ENCODE results near the gene MYBPHL. TPM values are rescaled to one million over a fixed set of nuclear protein-coding genes. Genes with fewer than 3 reads are reported as not detected.

The MYBPHL gene
- total and polyA plus RNA-seq, 2 of the 13 experiments (the other 11 are each of a cell fraction or from before 2014, with no cell fraction given): 3.7 to 3.8 TPM

DNA sequence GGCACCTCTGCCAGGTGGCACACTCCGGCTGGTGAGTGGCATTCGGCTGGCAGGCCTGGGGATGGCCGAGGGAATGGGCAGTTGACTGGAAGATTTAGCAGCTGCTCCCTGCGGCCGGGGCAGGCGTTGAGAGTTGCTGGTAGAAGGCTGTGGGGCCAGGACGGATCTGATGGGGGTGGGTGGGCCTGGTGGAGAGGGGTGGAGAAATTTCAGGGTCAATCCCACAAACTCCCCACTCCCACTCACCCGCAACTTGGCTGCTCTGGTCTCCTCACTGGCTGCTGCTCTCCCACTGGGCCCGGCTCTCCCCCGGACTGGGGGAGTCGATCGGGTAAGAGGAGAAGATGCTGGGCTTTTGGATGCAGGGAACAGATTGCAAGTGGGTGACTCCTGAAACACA, 25.9 kb downstream of the MYBPHL start:
- no peak overlapping the region for H3K27ac ChIP-seq (ENCODE audit: extremely low read length, insufficient read depth, low read length)
- H4K20me1 ChIP-seq (ENCODE audit: insufficient read depth, low read length): no peaks in the 10 kb centered on the region
- POLR2A ChIA-PET: no interaction called here
- H3K79me2 ChIP-seq (ENCODE audit: insufficient read depth, low read length): peaks cover 18% of the 10 kb centered on the region
- ATAC-seq (no peak), DNase-seq (ENCODE audit: low spot score) (no peak), FAIRE-seq (no peak)
- 0 out of 2 replicates have a peak, but pooled peaks have one; percentile 1 for TF ChIP-seq HNRNPL (IDR thresholded peaks at IDR 0.05; ENCODE audit: low read depth, low read length)
- TF ChIP-seq, protein P1, sequence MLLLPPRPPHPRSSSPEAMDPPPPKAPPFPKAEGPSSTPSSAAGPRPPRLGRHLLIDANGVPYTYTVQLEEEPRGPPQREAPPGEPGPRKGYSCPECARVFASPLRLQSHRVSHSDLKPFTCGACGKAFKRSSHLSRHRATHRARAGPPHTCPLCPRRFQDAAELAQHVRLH (CRISPR knock-in tag; IDR thresholded peaks at IDR 0.05; ENCODE audit: borderline replicate concordance, low read depth): no peak
- H3K4me2 ChIP-seq (ENCODE audit: low read depth, low read length): peak overlapping the region; percentile 83
- 0 out of 2 replicates have a peak overlapping the region, but pooled peaks have one; percentile 27 for H3K9ac ChIP-seq (ENCODE audit: insufficient read depth, low read depth, low read length)
- CTCF ChIA-PET (ENCODE audit: low intra/inter-chr PET ratio, low total read pairs): no interaction called here
- H3K9me3 ChIP-seq (ENCODE audit: low read length): no peaks in the 10 kb centered on the region
- H3K4me3 ChIP-seq (replicated peaks in 1 of 3; ENCODE audit: insufficient read depth in 1 of 3, low read depth in 2 of 3, low read length in 3 of 3): no peak overlapping the region
- BruUV-seq (replicated peaks): no TSS peak
- intact Hi-C loops (cut with micrococcal nuclease; ENCODE audit: unreplicated experiment) (no loop called here), in situ Hi-C loops (cut with HindIII; ENCODE audit: extremely low pct_ligation_motif_present, low pct_unique_long_range_greater_than_20kb) (no loop called here)
- no peaks in the 10 kb centered on the region; a peak in 1 of 5 replicates for H3K27me3 ChIP-seq (ENCODE audit: control insufficient read depth in 1 of 2, insufficient read depth in 2 of 2, low read length in 2 of 2)
- over 99% methylated on average over 9 of the region's 12 CpGs for WGBS (ENCODE audit: low lambda C conversion rate)
- H2AFZ ChIP-seq (ENCODE audit: low read length): no peak overlapping the region
- peaks cover 4 to 12% of the 10 kb centered on the region in 2 experiments; a peak in 2 of 5 replicates for H3K36me3 ChIP-seq (replicated peaks in 1 of 2; ENCODE audit: control insufficient read depth in 1 of 2, insufficient read depth in 2 of 2, low read length in 2 of 2)
- peaks cover 75% of the 10 kb centered on the region for H3K4me1 ChIP-seq (ENCODE audit: insufficient read depth, low read length)

DNA sequence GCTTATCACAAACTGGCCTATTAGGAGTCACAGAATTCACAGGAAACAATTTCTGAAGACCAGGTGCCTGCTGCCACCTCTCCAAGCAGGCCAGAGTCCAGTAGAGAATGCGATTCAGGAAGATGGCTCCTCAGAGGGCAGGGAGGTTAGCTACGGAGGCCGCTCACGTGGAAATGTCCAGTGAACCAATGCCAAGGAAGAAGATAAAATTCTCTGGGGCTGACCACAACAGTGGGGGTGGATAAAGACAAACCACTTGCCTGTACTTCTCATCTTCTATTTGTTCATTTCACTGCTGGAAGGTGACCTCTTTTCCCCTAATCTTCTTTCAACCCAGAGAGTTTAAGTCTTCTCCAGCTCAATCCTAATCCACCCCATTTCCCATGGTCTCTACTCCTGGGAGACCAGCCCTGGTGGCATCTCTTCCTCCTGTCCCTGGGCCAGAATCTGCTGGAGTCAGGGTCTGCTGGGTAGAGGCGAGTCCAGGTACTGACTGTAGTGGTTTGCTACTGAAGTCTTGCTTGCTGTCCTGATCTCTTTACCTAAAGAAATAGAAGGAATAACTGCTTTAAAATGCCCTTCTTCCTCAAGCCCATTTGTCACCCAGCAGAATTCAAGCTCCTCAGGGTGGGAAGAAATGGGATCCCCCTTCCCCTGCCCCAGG, 27.1 kb downstream of the MYBPHL start:
- Histone ChIP-seq H3K79me2 (ENCODE audit: insufficient read depth, low read length) (peaks cover 18% of the 10 kb centered on the region), H3K9me3 (ENCODE audit: low read length) (no peaks in the 10 kb centered on the region), H3K27ac (ENCODE audit: extremely low read length, insufficient read depth, low read length) (no peak overlapping the region), H3K27me3 (ENCODE audit: control insufficient read depth in 1 of 2, insufficient read depth in 2 of 2, low read length in 2 of 2) (no peaks in the 10 kb centered on the region; a peak in 1 of 5 replicates), H3K9ac (ENCODE audit: insufficient read depth, low read depth, low read length) (no peak overlapping the region), H3K36me3 (replicated peaks in 1 of 2; ENCODE audit: control insufficient read depth in 1 of 2, insufficient read depth in 2 of 2, low read length in 2 of 2) (peaks cover 4 to 12% of the 10 kb centered on the region in 2 experiments; a peak in 2 of 5 replicates), H3K4me3 (replicated peaks in 1 of 3; ENCODE audit: insufficient read depth in 1 of 3, low read depth in 2 of 3, low read length in 3 of 3) (no peak overlapping the region), H2AFZ (ENCODE audit: low read length) (no peak overlapping the region), H4K20me1 (ENCODE audit: insufficient read depth, low read length) (no peaks in the 10 kb centered on the region), H3K4me1 (ENCODE audit: insufficient read depth, low read length) (peaks cover 79% of the 10 kb centered on the region), H3K4me2 (ENCODE audit: low read depth, low read length) (no peak overlapping the region)
- FAIRE-seq (no peak), ATAC-seq (no peak), DNase-seq (ENCODE audit: low spot score) (no peak)
- BruUV-seq (replicated peaks): no TSS peak
- CTCF ChIA-PET (ENCODE audit: low intra/inter-chr PET ratio, low total read pairs): no interaction called here
- TF ChIP-seq MBNL3 (CRISPR knock-in tag; conservative IDR thresholded peaks at IDR 0.05): no peak
- TF ChIP-seq ZSCAN29 (CRISPR knock-in tag; conservative IDR thresholded peaks at IDR 0.05): no peak
- no peak for TF ChIP-seq ZSCAN30 (CRISPR knock-in tag; IDR thresholded peaks at IDR 0.05)
- no peak for TF ChIP-seq RBM22 (optimal IDR thresholded peaks at IDR 0.05; ENCODE audit: low read length)
- no peak for TF ChIP-seq NFE2L2 (IDR thresholded peaks at IDR 0.05; ENCODE audit: low read length)
- TF ChIP-seq, protein P2, sequence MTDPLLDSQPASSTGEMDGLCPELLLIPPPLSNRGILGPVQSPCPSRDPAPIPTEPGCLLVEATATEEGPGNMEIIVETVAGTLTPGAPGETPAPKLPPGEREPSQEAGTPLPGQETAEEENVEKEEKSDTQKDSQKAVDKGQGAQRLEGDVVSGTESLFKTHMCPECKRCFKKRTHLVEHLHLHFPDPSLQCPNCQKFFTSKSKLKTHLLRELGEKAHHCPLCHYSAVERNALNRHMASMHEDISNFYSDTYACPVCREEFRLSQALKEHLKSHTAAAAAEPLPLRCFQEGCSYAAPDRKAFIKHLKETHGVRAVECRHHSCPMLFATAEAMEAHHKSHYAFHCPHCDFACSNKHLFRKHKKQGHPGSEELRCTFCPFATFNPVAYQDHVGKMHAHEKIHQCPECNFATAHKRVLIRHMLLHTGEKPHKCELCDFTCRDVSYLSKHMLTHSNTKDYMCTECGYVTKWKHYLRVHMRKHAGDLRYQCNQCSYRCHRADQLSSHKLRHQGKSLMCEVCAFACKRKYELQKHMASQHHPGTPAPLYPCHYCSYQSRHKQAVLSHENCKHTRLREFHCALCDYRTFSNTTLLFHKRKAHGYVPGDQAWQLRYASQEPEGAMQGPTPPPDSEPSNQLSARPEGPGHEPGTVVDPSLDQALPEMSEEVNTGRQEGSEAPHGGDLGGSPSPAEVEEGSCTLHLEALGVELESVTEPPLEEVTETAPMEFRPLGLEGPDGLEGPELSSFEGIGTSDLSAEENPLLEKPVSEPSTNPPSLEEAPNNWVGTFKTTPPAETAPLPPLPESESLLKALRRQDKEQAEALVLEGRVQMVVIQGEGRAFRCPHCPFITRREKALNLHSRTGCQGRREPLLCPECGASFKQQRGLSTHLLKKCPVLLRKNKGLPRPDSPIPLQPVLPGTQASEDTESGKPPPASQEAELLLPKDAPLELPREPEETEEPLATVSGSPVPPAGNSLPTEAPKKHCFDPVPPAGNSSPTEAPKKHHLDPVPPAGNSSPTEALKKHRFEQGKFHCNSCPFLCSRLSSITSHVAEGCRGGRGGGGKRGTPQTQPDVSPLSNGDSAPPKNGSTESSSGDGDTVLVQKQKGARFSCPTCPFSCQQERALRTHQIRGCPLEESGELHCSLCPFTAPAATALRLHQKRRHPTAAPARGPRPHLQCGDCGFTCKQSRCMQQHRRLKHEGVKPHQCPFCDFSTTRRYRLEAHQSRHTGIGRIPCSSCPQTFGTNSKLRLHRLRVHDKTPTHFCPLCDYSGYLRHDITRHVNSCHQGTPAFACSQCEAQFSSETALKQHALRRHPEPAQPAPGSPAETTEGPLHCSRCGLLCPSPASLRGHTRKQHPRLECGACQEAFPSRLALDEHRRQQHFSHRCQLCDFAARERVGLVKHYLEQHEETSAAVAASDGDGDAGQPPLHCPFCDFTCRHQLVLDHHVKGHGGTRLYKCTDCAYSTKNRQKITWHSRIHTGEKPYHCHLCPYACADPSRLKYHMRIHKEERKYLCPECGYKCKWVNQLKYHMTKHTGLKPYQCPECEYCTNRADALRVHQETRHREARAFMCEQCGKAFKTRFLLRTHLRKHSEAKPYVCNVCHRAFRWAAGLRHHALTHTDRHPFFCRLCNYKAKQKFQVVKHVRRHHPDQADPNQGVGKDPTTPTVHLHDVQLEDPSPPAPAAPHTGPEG (CRISPR knock-in tag; IDR thresholded peaks at IDR 0.05): no peak
- TF ChIP-seq ZNF616 (CRISPR knock-in tag; IDR thresholded peaks at IDR 0.05; ENCODE audit: low read depth): no peak
- in situ Hi-C loops (cut with HindIII; ENCODE audit: extremely low pct_ligation_motif_present, low pct_unique_long_range_greater_than_20kb): no loop called here
- 95% methylated on average over 5 of the region's 5 CpGs for WGBS (ENCODE audit: low lambda C conversion rate)
- intact Hi-C loops (cut with micrococcal nuclease; ENCODE audit: unreplicated experiment): loop anchor here (10.0 kb wide), 1 partner anchor 65 kb away; no protein-coding TSS in a partner anchor
- POLR2A ChIA-PET: interaction anchor here (4.4 kb wide), 1 partner anchor 20 kb away, joined by 28 read pairs; no protein-coding TSS in a partner anchor
